HuH-7.5 (cell line): ENCODE measurements around the gene EIF3C.
"Not testable (repeated sequence)": the region's sequence is repeated elsewhere in the genome, so short reads cannot be mapped to it uniquely, and the experiment has no call there.

Source experiments
- DNase-seq: peaks from one replicate; pipeline ENCODE4 v3.0.0; 2011; ENCODE audit warnings: low spot score

The EIF3C gene

GRCh38 chr16:28711220-28712083 is at the start of gene EIF3C:
EIF3C (plus strand) TSS chr16:28711464; CDS start chr16:28711687, 223 bp downstream.
- DNase-seq, result not testable (repeated sequence)

GRCh38 chr16:28666264-28666663 is 45.0 kb upstream of the EIF3C start:
- not testable (repeated sequence) for DNase-seq

- not testable (repeated sequence) for DNase-seq
These were observed 43.8 kb upstream of the EIF3C start for GRCh38 chr16:28667480-28667879.

- not testable (repeated sequence) for DNase-seq
These were observed 43.1 kb upstream of the EIF3C start for GRCh38 chr16:28668199-28668598.

- not testable (repeated sequence) for DNase-seq
These were observed 22.8 kb upstream of the EIF3C start for GRCh38 chr16:28688327-28688952.

GRCh38 chr16:28689425-28689824 is 21.8 kb upstream of the EIF3C start:
- DNase-seq, result not testable (repeated sequence)

- not testable (repeated sequence) for DNase-seq
These were observed 19.5 kb upstream of the EIF3C start for GRCh38 chr16:28691722-28692121.

GRCh38 chr16:28693257-28693950 is 17.9 kb upstream of the EIF3C start:
- not testable (repeated sequence) for DNase-seq

GRCh38 chr16:28699792-28700191 is 11.5 kb upstream of the EIF3C start:
- not testable (repeated sequence) for DNase-seq

GRCh38 chr16:28700349-28700748 is 10.9 kb upstream of the EIF3C start:
- not testable (repeated sequence) for DNase-seq

GRCh38 chr16:28701384-28701783 is 9.9 kb upstream of the EIF3C start:
- not testable (repeated sequence) for DNase-seq

- not testable (repeated sequence) for DNase-seq
These were observed 7.0 kb upstream of the EIF3C start for GRCh38 chr16:28704246-28704645.

GRCh38 chr16:28722852-28723650 is 11.8 kb downstream of the EIF3C start:
- DNase-seq, result not testable (repeated sequence)

- not testable (repeated sequence) for DNase-seq
These were observed 20.0 kb downstream of the EIF3C start for GRCh38 chr16:28731253-28731652.

GRCh38 chr16:28732455-28733124 is 21.3 kb downstream of the EIF3C start:
- DNase-seq, result not testable (repeated sequence)

GRCh38 chr16:28739787-28740186 is 28.5 kb downstream of the EIF3C start:
- not testable (repeated sequence) for DNase-seq

- DNase-seq, result not testable (repeated sequence)
These were observed 29.4 kb downstream of the EIF3C start for GRCh38 chr16:28740631-28741030.

GRCh38 chr16:28741295-28741694 is 30.0 kb downstream of the EIF3C start:
- DNase-seq, result not testable (repeated sequence)

- DNase-seq, result not testable (repeated sequence)
These were observed 35.5 kb downstream of the EIF3C start for GRCh38 chr16:28746618-28747350.

- not testable (repeated sequence) for DNase-seq
These were observed 38.8 kb downstream of the EIF3C start for GRCh38 chr16:28749997-28750465.
